ENCODE data around the gene WDR87.

Gene WDR87

DNA sequence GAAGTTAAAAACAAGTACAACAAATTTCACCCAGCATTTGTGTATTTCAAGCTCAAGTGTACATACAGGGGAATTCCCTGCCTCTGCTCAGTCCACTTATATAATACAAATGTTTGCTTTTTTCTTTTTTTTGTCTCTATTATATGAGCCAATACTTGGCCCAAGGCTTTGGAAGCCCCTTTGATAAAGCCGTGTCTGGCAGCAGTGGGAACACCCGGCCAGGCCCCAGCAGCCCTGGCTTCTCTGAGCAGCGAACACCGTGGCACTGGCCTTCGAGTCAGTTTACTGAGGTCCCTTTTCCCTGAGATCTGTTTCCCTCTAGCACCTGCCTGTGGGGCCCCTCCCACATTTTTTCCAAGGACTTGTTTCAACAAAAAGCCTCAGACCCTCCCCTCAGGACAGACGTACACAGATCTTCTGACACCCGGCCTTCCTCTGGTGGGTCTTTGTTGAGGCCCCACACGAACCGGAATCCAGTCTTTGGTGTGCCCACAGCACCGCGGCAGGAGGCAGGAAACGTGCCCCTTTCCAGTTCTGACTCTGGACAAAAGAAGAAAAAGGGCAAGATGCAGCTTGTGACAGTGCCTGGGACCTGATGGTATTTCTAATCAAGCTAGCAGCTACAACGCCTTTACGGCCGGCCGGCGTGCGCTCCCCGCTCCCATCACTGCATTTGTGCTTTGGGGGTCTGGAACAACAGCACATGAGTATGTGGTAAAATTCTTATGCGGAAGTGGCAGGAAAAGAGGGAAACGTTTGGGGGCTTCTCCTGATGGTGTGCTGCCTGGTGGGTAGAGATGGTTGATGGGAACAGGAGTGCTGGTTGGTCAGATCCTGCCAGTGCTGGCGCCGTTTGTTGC lies 14.4 kb upstream of the WDR87 start:
- Histone ChIP-seq H3K27me3 (replicated peaks; ENCODE audit: insufficient read depth, low read length) (no peaks in the 10 kb centered on the region), H3K79me2 (ENCODE audit: low read length) (peaks cover 33% of the 10 kb centered on the region)

DNA sequence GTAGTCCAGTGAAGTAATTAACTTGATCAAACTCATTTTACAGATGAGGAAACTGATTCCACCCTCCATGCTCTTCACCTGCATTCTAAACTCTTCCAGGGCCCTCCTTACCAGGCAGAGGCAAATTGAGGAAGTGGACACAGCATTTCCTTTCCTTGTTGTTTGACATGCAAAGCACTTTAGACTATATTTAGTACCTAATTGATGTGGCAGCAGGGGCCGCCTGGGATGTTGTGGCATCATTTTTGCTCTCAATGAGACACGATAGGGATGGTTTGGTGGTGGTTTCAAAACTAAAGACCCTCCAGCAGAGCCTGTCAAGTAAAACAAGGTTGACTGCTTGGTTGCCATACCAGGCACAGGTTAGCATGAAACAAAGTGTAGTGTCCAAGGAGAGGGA lies 8.5 kb upstream of the WDR87 start:
- Histone ChIP-seq H3K4me2 (ENCODE audit: low read depth, low read length) (peak overlapping the region; percentile 56), H3F3A (ENCODE audit: insufficient read depth, low read length) (no peaks in the 10 kb centered on the region), H3K36me3 (replicated peaks; ENCODE audit: insufficient read depth, low read length) (no peaks in the 10 kb centered on the region), H2AFZ (ENCODE audit: low read length) (0 out of 2 replicates have a peak overlapping the region, but pooled peaks have one; percentile 25), H4K20me1 (ENCODE audit: insufficient read depth, low read length) (no peaks in the 10 kb centered on the region), H3K4me3 (ENCODE audit: low read length) (peak overlapping the region; percentile 34; the same call in 1 of the 2 replicates), H3K9me2 (replicated peaks; ENCODE audit: insufficient read depth, low read length) (no peaks in the 10 kb centered on the region), H3K4me1 (ENCODE audit: low read length) (peaks cover 14% of the 10 kb centered on the region), H3K27ac (ENCODE audit: low read length) (peak overlapping the region; percentile 62; the same call in 1 of the 2 replicates), H3K9ac (ENCODE audit: low read length) (peak overlapping the region; percentile 19; the same call in 1 of the 2 replicates), H3K79me2 (ENCODE audit: low read length) (peaks cover 53% of the 10 kb centered on the region), H3K9me3 (replicated peaks; ENCODE audit: insufficient read depth, low read length) (no peaks in the 10 kb centered on the region), H3K27me3 (replicated peaks; ENCODE audit: insufficient read depth, low read length) (no peaks in the 10 kb centered on the region)
- peak; percentile 34 for DNase-seq
- TF ChIP-seq EZH2 (optimal IDR thresholded peaks at IDR 0.05; ENCODE audit: low read depth, low read length) (no peak), EZH2phosphoT487 (IDR thresholded peaks at IDR 0.05; ENCODE audit: low read length) (no peak)
- TF ChIP-seq, protein P1, sequence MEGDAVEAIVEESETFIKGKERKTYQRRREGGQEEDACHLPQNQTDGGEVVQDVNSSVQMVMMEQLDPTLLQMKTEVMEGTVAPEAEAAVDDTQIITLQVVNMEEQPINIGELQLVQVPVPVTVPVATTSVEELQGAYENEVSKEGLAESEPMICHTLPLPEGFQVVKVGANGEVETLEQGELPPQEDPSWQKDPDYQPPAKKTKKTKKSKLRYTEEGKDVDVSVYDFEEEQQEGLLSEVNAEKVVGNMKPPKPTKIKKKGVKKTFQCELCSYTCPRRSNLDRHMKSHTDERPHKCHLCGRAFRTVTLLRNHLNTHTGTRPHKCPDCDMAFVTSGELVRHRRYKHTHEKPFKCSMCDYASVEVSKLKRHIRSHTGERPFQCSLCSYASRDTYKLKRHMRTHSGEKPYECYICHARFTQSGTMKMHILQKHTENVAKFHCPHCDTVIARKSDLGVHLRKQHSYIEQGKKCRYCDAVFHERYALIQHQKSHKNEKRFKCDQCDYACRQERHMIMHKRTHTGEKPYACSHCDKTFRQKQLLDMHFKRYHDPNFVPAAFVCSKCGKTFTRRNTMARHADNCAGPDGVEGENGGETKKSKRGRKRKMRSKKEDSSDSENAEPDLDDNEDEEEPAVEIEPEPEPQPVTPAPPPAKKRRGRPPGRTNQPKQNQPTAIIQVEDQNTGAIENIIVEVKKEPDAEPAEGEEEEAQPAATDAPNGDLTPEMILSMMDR (IDR thresholded peaks at IDR 0.05; ENCODE audit: low read length), result no peak

More for the DNA sequence above, 14.4 kb upstream of the WDR87 start:
- no peaks in the 10 kb centered on the region for H3K9me3 ChIP-seq (replicated peaks; ENCODE audit: insufficient read depth, low read length)
- no peaks in the 10 kb centered on the region for H3K9me2 ChIP-seq (replicated peaks; ENCODE audit: insufficient read depth, low read length)
- H3K4me1 ChIP-seq (ENCODE audit: low read length), result no peaks in the 10 kb centered on the region
- H3K27ac ChIP-seq (ENCODE audit: low read length), result no peak overlapping the region
- H3K36me3 ChIP-seq (replicated peaks; ENCODE audit: insufficient read depth, low read length), result no peaks in the 10 kb centered on the region
- no peak for DNase-seq
- H3K9ac ChIP-seq (ENCODE audit: low read length), result no peak overlapping the region
- H3K4me2 ChIP-seq (ENCODE audit: low read depth, low read length), result no peak overlapping the region
- no peak overlapping the region for H3K4me3 ChIP-seq (ENCODE audit: low read length)
- H4K20me1 ChIP-seq (ENCODE audit: insufficient read depth, low read length), result no peaks in the 10 kb centered on the region
- H3F3A ChIP-seq (ENCODE audit: insufficient read depth, low read length), result no peaks in the 10 kb centered on the region
- no peak for TF ChIP-seq EZH2 (optimal IDR thresholded peaks at IDR 0.05; ENCODE audit: low read depth, low read length)
- TF ChIP-seq, protein P1 (IDR thresholded peaks at IDR 0.05; ENCODE audit: low read length), result no peak
- TF ChIP-seq EZH2phosphoT487 (IDR thresholded peaks at IDR 0.05; ENCODE audit: low read length), result no peak
- no peak overlapping the region for H2AFZ ChIP-seq (ENCODE audit: low read length)

GRCh38 chr19:37909661-37910199 lies 3.3 kb upstream of the WDR87 start:
- TF ChIP-seq, protein P1 (IDR thresholded peaks at IDR 0.05; ENCODE audit: low read length), result no peak
- no peak for TF ChIP-seq EZH2phosphoT487 (IDR thresholded peaks at IDR 0.05; ENCODE audit: low read length)
- no peak for TF ChIP-seq EZH2 (optimal IDR thresholded peaks at IDR 0.05; ENCODE audit: low read depth, low read length)
- Histone ChIP-seq H3K9me2 (replicated peaks; ENCODE audit: insufficient read depth, low read length) (no peaks in the 10 kb centered on the region), H3K4me3 (ENCODE audit: low read length) (no peak overlapping the region), H3K9ac (ENCODE audit: low read length) (no peak overlapping the region), H4K20me1 (ENCODE audit: insufficient read depth, low read length) (no peaks in the 10 kb centered on the region), H3K27ac (ENCODE audit: low read length) (no peak overlapping the region), H3K4me2 (ENCODE audit: low read depth, low read length) (no peak overlapping the region), H3K4me1 (ENCODE audit: low read length) (peaks cover 11% of the 10 kb centered on the region), H3K36me3 (replicated peaks; ENCODE audit: insufficient read depth, low read length) (no peaks in the 10 kb centered on the region), H3F3A (ENCODE audit: insufficient read depth, low read length) (no peaks in the 10 kb centered on the region), H3K9me3 (replicated peaks; ENCODE audit: insufficient read depth, low read length) (no peaks in the 10 kb centered on the region), H3K79me2 (ENCODE audit: low read length) (peaks cover 47% of the 10 kb centered on the region), H3K27me3 (replicated peaks; ENCODE audit: insufficient read depth, low read length) (no peaks in the 10 kb centered on the region), H2AFZ (ENCODE audit: low read length) (no peak overlapping the region)
- DNase-seq, result no peak
